PC-9 (cell line): ENCODE data around the gene COL25A1. TPM values are rescaled to one million over a fixed set of nuclear protein-coding genes. Genes with fewer than 3 reads are reported as not detected.

ENCODE experiments used
- BruUV-seq: library from RNA; stranded (reverse); fragments of 400-500 nt; replicated peaks from 2 replicates; lab custom pipeline; 2021; lab: Mats Ljungman, UMichigan
- CTCF ChIA-PET: fragments of 300-600 bp; sonication (Branson Sonifier 250); formaldehyde crosslinking; loops from one replicate; lab custom pipeline; 2022; ENCODE audit warnings: antibody characterized with exemption; lab: Charles Lee
- POLR2A ChIA-PET: fragments of 300-600 bp; sonication (Branson Sonifier 250); formaldehyde crosslinking; loops from one replicate; lab custom pipeline; 2022; ENCODE audit warnings: antibody characterized with exemption; ENCODE audit not compliant: unreplicated experiment; lab: Charles Lee
- DNase-seq, 2 experiments: peaks; one replicate each; pipeline versions ENCODE4 v3.0.0 to v3.0.0-alpha.2; 2015 to 2022; ENCODE audit warnings: mixed read lengths in 1 of 2
- H2AFZ ChIP-seq: fragments of 200-600 bp; sonication (generic); 2 replicates; pipeline ENCODE4 v1.8.1; 2017; ENCODE audit warnings: antibody characterized with exemption
- H3F3A ChIP-seq: fragments of 200-600 bp; sonication (generic); 2 replicates; pipeline ENCODE4 v1.8.1; 2017; ENCODE audit warnings: antibody characterized with exemption, mild to moderate bottlenecking, low read depth; ENCODE audit not compliant: insufficient read depth
- H3K27ac ChIP-seq: fragments of 200-600 bp; sonication (generic); 2 replicates; pipeline ENCODE4 v1.6.1; 2016; ENCODE audit warnings: mixed run types
- H3K27me3 ChIP-seq: fragments of 200-600 bp; sonication (generic); 2 replicates; pipeline ENCODE4 v1.6.1; 2016; ENCODE audit warnings: low read depth, mixed run types; ENCODE audit not compliant: insufficient read depth
- H3K36me3 ChIP-seq: fragments of 200-600 bp; sonication (generic); 2 replicates; pipeline ENCODE4 v1.6.1; 2016; ENCODE audit warnings: low read depth, mixed run types
- H3K4me1 ChIP-seq: fragments of 200-600 bp; sonication (generic); replicated peaks from 2 replicates; pipeline ENCODE4 v1.6.1; 2016; ENCODE audit warnings: mixed run types; ENCODE audit not compliant: insufficient read depth
- H3K4me2 ChIP-seq: fragments of 200-600 bp; sonication (generic); 2 replicates; pipeline ENCODE4 v1.6.1; 2017; ENCODE audit warnings: mixed run types
- H3K4me3 ChIP-seq: fragments of 200-600 bp; sonication (generic); 2 replicates; pipeline ENCODE4 v1.6.1; 2016; ENCODE audit warnings: mixed run types
- H3K79me2 ChIP-seq: fragments of 200-600 bp; sonication (generic); 2 replicates; pipeline ENCODE4 v1.6.1; 2017; ENCODE audit warnings: low read depth, mixed run types
- H3K9me2 ChIP-seq: fragments of 200-600 bp; sonication (generic); 2 replicates; pipeline ENCODE4 v1.8.1; 2017; ENCODE audit warnings: mild to moderate bottlenecking; ENCODE audit not compliant: insufficient read depth
- H3K9me3 ChIP-seq: fragments of 200-600 bp; sonication (generic); 2 replicates; pipeline ENCODE4 v1.8.1; 2016; ENCODE audit warnings: low read depth; ENCODE audit not compliant: insufficient read depth
- H4K20me1 ChIP-seq: fragments of 200-600 bp; sonication (generic); 2 replicates; pipeline ENCODE4 v1.8.1; 2017; ENCODE audit not compliant: insufficient read depth
- CTCF ChIP-seq: fragments of 200-600 bp; sonication (generic); conservative IDR thresholded peaks from 2 replicates; pipeline ENCODE4 v1.6.1; 2017; ENCODE audit warnings: mixed run types, antibody characterized with exemption, mild to moderate bottlenecking, moderate library complexity
- EZH2 ChIP-seq: fragments of 200-600 bp; sonication (generic); IDR thresholded peaks from 2 replicates; pipeline ENCODE4 v1.8.0; 2017; ENCODE audit warnings: antibody characterized with exemption, low read depth
- intact Hi-C: fragments of 100-400 bp; cut with micrococcal nuclease; formaldehyde crosslinking; loops from one replicate; pipeline ENCODE4 v1.10.0; 2022; ENCODE audit not compliant: unreplicated experiment
- total RNA-seq: library from RNA; stranded (reverse); gene quantifications from 2 replicates; pipeline ENCODE4 v1.2.3, GENCODE V29; 2021

COL25A1 gene
- total RNA-seq, 1 experiment from 2014 or later, result not detected

GRCh38 chr4:109040441-109040840, 262.0 kb downstream of the COL25A1 start:
- Histone ChIP-seq H2AFZ (no peak overlapping the region), H3K79me2 (no peaks in the 10 kb centered on the region), H3K36me3 (no peaks in the 10 kb centered on the region), H3K4me3 (no peak overlapping the region), H3K4me1 (no peaks in the 10 kb centered on the region), H4K20me1 (no peaks in the 10 kb centered on the region), H3K27me3 (no peaks in the 10 kb centered on the region), H3F3A (no peaks in the 10 kb centered on the region), H3K9me2 (no peaks in the 10 kb centered on the region), H3K4me2 (no peak overlapping the region), H3K9me3 (no peaks in the 10 kb centered on the region), H3K27ac (no peak overlapping the region)
- CTCF ChIA-PET, result no interaction called here
- intact Hi-C loops, result no loop called here
- no peak for DNase-seq
- POLR2A ChIA-PET, result no interaction called here
- no peak for TF ChIP-seq CTCF
- no TSS peak for BruUV-seq

GRCh38 chr4:109037026-109037425, 265.4 kb downstream of the COL25A1 start:
- Histone ChIP-seq H3K9me3 (no peaks in the 10 kb centered on the region), H3K27me3 (no peaks in the 10 kb centered on the region), H3K79me2 (no peaks in the 10 kb centered on the region), H3K9me2 (no peaks in the 10 kb centered on the region), H3K27ac (no peak overlapping the region), H3K4me2 (no peak overlapping the region), H3K4me1 (no peaks in the 10 kb centered on the region), H4K20me1 (no peaks in the 10 kb centered on the region), H3K4me3 (no peak overlapping the region), H2AFZ (no peak overlapping the region), H3F3A (no peaks in the 10 kb centered on the region), H3K36me3 (no peaks in the 10 kb centered on the region)
- ChIA-PET POLR2A (no interaction called here), CTCF (no interaction called here)
- no TSS peak for BruUV-seq
- intact Hi-C loops, result no loop called here
- no peak for DNase-seq
- no peak for TF ChIP-seq EZH2
- no peak for TF ChIP-seq CTCF

- H3F3A ChIP-seq, result no peaks in the 10 kb centered on the region
- H3K27me3 ChIP-seq, result no peaks in the 10 kb centered on the region
- intact Hi-C loops, result no loop called here
- H4K20me1 ChIP-seq, result no peaks in the 10 kb centered on the region
- POLR2A ChIA-PET, result no interaction called here
- no peaks in the 10 kb centered on the region for H3K36me3 ChIP-seq
- CTCF ChIA-PET, result no interaction called here
- H3K4me1 ChIP-seq, result no peaks in the 10 kb centered on the region
- no peak overlapping the region for H3K4me2 ChIP-seq
- no peak for DNase-seq
- no peaks in the 10 kb centered on the region for H3K9me2 ChIP-seq
- no peaks in the 10 kb centered on the region for H3K9me3 ChIP-seq
- H3K27ac ChIP-seq, result no peak overlapping the region
- no peak overlapping the region for H2AFZ ChIP-seq
- TF ChIP-seq EZH2 (no peak), CTCF (no peak)
- no peak overlapping the region for H3K4me3 ChIP-seq
- BruUV-seq, result no TSS peak
- no peaks in the 10 kb centered on the region for H3K79me2 ChIP-seq
Measured at GRCh38 chr4:109033993-109034392, 268.5 kb downstream of the COL25A1 start.
